ENCODE measurements around the gene RPUSD1.

The RPUSD1 gene

GRCh38 chr16:818592-818991 lies 30.4 kb upstream of the RPUSD1 start:
- DNase-seq (ENCODE audit: low read depth in 2 of 2): no peak

- DNase-seq (ENCODE audit: low read depth in 2 of 2): no peak
These were observed 30.0 kb upstream of the RPUSD1 start for GRCh38 chr16:818132-818531.

DNA sequence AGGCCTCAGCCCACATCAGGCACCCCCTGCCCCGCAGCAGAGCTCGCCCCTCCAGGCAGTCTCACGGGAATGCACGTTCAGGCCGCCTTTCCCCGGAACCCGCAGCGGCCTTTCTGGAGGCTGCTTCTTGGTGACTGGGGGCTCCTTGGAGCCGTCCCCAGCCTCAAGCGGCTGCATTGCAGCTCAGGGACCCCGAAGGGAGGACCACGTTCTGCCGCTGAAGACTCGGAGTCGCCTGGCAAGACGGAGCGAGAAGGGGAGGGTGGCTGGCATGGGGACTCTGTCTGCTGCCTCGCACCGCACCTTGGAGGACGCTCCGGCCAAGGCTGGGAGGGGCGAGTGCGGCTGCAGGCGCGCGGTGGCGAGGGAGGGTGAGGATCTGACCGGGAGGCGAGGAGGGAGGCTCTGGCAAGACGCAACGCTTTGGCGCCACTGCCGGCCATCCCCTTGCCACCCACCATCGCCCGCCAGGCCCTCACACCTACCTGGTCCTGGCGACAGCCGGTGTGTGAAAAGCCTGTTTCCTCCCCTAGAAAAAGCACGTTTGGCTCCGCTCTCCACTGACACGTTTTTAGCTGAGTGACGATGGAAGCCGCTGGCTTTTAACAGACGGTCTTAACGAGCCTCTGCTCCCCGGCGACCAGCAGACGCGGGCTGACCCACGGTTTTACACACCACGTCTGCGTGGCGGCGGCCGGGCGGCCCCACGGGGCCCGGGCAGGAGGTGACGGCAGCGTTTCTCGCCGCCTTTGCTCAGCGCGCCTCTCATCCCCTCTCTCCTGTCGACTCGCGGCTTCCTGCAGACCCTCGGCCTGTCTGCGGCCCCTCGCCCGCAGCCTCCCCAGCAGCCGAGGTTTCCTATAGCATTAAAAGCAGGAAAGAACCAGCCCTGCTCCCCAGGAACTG lies 29.1 kb upstream of the RPUSD1 start:
- no peak for DNase-seq (ENCODE audit: low read depth in 2 of 2)

DNA sequence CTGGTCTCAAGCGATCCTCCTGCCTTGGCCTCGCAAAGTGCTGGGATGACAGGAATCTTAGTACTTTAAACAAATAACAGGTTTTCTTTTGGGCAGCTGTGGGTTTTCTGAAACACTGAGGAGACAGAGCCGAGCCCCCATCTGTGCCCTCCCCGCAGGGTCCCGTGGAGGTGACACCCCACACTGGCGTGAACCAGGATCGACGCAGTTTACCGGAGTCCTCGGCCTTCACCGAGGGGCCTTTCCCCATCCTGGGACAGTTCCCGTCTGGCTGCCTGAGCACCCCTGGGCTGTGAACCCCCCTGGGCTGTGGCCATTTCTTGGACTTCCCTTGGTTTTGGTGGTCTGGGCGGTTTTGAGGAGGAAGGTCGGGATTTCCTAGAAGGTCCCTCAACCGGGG lies 27.7 kb upstream of the RPUSD1 start:
- no peak for DNase-seq (ENCODE audit: low read depth in 2 of 2)

- DNase-seq (ENCODE audit: low read depth in 2 of 2): no peak
These were observed 26.8 kb upstream of the RPUSD1 start for GRCh38 chr16:814974-815373.

DNA sequence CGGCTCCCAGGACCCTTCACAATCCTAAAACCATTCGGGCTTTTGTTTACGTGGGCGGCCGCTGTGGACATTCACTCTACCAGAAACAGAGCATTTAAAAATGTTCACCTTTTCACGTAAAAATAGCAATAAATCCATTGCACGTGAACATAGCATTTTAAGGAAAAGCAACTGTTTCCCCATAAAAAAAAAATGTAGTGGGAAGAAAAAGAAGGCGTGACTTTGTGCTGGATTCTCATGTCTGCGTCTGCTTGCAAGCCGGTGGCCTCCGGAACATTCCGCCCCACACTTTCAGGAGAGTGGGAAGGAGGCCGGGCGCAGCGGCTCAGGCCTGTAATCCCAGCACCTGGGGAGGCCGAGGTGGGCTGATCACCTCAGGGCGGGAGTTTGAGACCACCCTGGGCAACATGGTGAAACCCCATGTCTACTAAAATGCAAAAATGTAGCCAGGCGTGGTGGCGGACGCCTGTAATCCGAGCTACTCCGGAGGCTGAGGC lies 25.8 kb upstream of the RPUSD1 start:
- no peak for DNase-seq (ENCODE audit: low read depth in 2 of 2)

DNA sequence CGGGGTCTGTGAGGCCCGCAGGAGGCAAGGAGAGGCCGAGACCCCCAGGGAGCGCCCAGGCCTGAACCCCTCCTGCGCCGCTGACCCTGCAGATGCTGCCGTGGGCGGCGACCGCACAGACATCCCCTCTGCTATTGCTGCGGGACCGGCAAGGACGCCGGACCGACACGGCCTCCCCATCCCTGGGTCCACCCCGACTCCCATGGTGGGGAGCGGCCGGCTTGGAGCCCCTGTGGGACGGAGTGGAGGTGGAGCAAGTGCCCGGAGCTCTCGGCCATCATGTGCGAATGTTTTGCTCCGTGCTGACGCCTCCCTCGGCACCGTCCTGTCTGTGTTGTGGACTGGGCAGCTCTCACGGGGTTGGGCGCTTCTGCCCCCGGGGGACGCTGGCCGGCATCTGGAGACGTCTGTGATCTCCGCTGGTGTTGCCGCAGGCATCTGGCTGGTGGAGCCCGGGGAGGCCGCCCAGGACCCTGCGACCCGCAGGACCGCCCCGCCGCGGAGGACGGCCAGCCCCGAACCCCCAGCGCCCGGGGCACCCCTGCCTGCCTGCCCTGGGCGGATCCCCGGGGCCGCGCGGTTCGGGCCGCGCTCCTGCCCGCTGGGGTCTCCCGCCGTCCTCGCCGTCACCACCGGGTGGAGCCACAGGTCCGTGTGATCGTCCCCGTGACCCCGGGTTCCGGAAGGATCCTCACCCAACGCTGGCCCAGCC lies 25.2 kb upstream of the RPUSD1 start:
- DNase-seq (ENCODE audit: low read depth in 2 of 2): peak; percentile 44 to 48

GRCh38 chr16:808085-808386 lies 19.9 kb upstream of the RPUSD1 start:
- DNase-seq (ENCODE audit: low read depth in 2 of 2): no peak

DNA sequence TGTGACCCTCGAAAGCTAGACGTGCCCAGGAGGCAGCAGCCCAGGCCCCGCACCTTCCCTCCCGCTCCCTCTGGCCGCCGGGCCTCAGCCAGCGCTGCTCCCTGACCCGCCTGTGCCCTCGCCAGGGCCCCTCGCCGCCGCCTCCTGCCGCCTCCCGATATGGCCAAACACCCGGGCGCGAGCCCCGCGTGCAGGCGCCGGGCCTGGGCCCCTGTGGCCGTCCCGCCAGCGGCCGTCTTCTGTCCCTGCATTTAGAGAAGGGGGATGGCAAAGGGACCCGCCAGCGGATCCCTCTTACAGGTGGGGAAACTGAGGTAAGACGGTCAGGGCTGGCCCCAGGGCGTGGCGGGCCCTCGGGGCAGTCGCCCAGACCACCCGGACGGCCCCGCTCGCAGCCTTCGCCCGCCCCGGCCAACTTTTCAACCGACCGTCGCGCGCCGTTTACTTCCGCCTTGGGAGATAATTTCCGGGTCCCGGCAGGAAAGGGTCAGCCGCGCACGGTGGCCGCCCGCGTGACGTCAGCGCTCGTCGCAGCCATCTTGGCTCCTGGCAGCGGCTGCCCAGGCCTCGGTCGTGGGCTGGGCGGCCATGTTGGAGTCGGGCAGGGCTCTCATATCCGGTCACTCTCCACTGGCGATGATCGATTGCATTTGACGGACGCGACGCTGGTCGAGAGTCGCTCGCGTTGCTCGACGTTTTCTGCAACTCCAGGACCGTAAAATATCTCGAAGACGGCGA lies 19.3 kb upstream of the RPUSD1 start:
- peak; percentile 71 to 87 for DNase-seq (ENCODE audit: low read depth in 2 of 2)

DNA sequence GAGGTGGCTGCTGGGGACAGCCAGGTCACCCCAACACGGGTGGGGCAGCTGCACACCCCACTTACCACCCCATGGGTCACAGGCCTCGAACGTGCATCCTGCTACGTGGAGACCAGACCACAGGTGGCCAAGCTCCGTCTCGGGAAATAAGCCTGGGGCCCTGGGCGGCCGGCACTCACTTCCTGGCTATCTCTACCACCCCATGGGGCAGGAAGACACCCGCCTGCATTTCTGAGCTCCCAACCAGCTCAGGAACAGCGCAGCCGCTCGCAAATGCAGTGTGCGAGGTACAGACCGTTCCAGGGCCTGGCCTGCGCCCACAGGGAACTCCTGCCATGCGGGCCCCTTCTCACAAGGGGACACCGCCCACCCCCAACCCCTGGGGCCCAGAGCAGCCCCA lies 17.3 kb upstream of the RPUSD1 start:
- DNase-seq (ENCODE audit: low read depth in 2 of 2): no peak

- DNase-seq (ENCODE audit: low read depth in 2 of 2): no peak
These were observed 16.2 kb upstream of the RPUSD1 start for GRCh38 chr16:804193-805048.

- DNase-seq (ENCODE audit: low read depth in 2 of 2): no peak
These were observed 15.5 kb upstream of the RPUSD1 start for GRCh38 chr16:803754-804080.

GRCh38 chr16:802914-803753 lies 15.0 kb upstream of the RPUSD1 start:
- DNase-seq (ENCODE audit: low read depth in 2 of 2): no peak

GRCh38 chr16:802461-802860 lies 14.3 kb upstream of the RPUSD1 start:
- DNase-seq (ENCODE audit: low read depth in 2 of 2): no peak

DNA sequence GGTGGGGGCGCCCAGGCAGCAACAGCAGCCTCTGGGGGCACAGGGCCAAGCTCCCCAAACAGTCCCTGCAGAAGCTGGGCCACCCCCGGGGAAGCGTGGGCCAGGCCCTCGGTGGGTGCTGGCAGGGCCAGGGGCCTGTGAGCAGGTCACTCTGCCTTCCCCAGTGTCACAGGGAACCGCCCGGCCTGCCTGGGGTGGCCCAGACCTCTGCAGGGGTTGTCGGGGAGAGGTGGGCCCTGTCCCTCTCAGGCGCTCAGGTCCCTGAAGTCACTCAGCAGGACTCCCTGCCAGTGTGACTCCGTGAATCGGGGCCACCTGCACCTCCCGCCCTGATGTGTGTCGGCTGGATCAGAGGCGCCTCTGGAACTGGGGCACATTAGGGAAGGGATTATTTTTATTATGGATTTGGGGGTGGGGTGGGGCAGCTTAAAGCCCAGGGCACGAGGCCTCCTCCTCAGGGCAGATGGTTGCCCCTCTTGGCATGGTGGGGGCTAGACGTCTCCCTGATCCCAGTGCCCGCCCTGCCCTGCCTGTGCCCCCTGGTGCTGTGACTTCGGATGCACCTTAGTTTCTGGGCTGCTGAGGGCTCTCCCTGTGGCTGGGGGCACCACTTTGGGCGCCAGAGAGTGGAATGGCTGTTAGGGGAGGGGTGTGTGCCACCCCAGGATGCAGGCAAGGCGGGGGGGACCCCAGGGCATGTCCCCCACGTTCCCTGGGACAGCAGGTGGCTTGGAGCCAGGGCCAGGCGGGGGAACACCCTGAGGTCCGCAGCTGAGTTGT lies 13.6 kb upstream of the RPUSD1 start:
- DNase-seq (ENCODE audit: low read depth in 2 of 2): no peak

- no peak for DNase-seq (ENCODE audit: low read depth in 2 of 2)
These were observed 12.8 kb upstream of the RPUSD1 start for GRCh38 chr16:800834-801511.

GRCh38 chr16:799948-800833 lies 12.0 kb upstream of the RPUSD1 start, which contains the start of gene GNG13:
Gene GNG13 (minus strand): TSS chr16:800734. CDS start chr16:799077, 1,657 bp downstream.
- no peak for DNase-seq (ENCODE audit: low read depth in 2 of 2)

Measured in stimulated activated CD4-positive, alpha-beta T cell treated with anti-CD3 and anti-CD28 coated beads, Interleukin-4, amount 100 ng/mL, for 48 hours (primary cell).